K562 (cell line): Measurements from ENCODE around the gene IL1R1. TPM values are rescaled to one million over a fixed set of nuclear protein-coding genes. Genes with fewer than 3 reads are reported as not detected.

Experiments
- CREM ChIP-seq: IDR thresholded peaks from 2 replicates; pipeline ENCODE4 v1.6.1; 2014; ENCODE audit warnings: antibody characterized with exemption, low read depth
- LARP7 ChIP-seq: fragments of 450-650 bp; IDR thresholded peaks from 2 replicates; pipeline ENCODE4 v1.6.1; 2016
- MAFF ChIP-seq: IDR thresholded peaks from 2 replicates; pipeline ENCODE4 v1.6.1; 2012; ENCODE audit warnings: low read length, improper control_type of control experiment
- NFIX ChIP-seq: fragments of 250-450 bp; sonication (Bioruptor Pico); IDR thresholded peaks from 2 replicates; pipeline ENCODE4 v1.4.0; 2020; ENCODE audit warnings: low read depth, mild to moderate bottlenecking, moderate library complexity
- NR2C2 ChIP-seq, 2 experiments: fragments of 200-800 bp in 1 of 2; sonication (Bioruptor generic) in 1 of 2; sonication (generic) in 1 of 2; formaldehyde crosslinking in 1 of 2; IDR thresholded peaks; 2 replicates each; pipeline versions ENCODE4 v1.6.1 to v1.8.0; 2016 to 2022; ENCODE audit warnings: mild to moderate bottlenecking in 1 of 2, missing compliant biosample characterization in 1 of 2, missing genetic modification characterization in 1 of 2, missing genetic modification reagents in 1 of 2
- SMC3 ChIP-seq: conservative IDR thresholded peaks from 2 replicates; pipeline ENCODE4 v1.6.1; 2011; ENCODE audit warnings: low read depth, low read length, improper control_type of control experiment; ENCODE audit not compliant: insufficient read depth
- TCFL5 ChIP-seq: fragments of 250-450 bp; sonication (Bioruptor Pico); conservative IDR thresholded peaks from 2 replicates; pipeline ENCODE4 v1.6.1; 2021; ENCODE audit warnings: mild to moderate bottlenecking, moderate library complexity, matching md5 sums
- ZBTB7A ChIP-seq: IDR thresholded peaks from 2 replicates; pipeline ENCODE4 v1.6.1; 2011; ENCODE audit warnings: low read depth, mild to moderate bottlenecking, low read length, moderate library complexity, borderline replicate concordance; ENCODE audit not compliant: control insufficient read depth
- ZNF12 ChIP-seq: sonication (generic); formaldehyde crosslinking; IDR thresholded peaks from 2 replicates; pipeline ENCODE4 v1.4.0; 2020; ENCODE audit warnings: mild to moderate bottlenecking, missing genetic modification reagents
- ZNF124 ChIP-seq: sonication (generic); formaldehyde crosslinking; IDR thresholded peaks from 2 replicates; pipeline ENCODE4 v1.8.1; 2022; ENCODE audit warnings: missing genetic modification reagents
- ZNF184 ChIP-seq: sonication (generic); formaldehyde crosslinking; IDR thresholded peaks from 2 replicates; pipeline ENCODE4 v1.5.0; 2020; ENCODE audit warnings: missing genetic modification reagents
- ZNF212 ChIP-seq: fragments of 450-650 bp; formaldehyde crosslinking; IDR thresholded peaks from 2 replicates; pipeline ENCODE4 v1.4.0; 2020; ENCODE audit warnings: mild to moderate bottlenecking
- ZNF217 ChIP-seq: sonication (generic); formaldehyde crosslinking; IDR thresholded peaks from 2 replicates; pipeline ENCODE4 v1.8.0; 2022; ENCODE audit warnings: mild to moderate bottlenecking, missing genetic modification reagents
- ZNF507 ChIP-seq: conservative IDR thresholded peaks from 2 replicates; pipeline ENCODE4 v1.6.1; 2017; ENCODE audit warnings: missing genetic modification characterization, missing compliant biosample characterization
- ZNF57 ChIP-seq: fragments of 450-650 bp; formaldehyde crosslinking; IDR thresholded peaks from 2 replicates; pipeline ENCODE4 v1.4.0; 2020; ENCODE audit warnings: mild to moderate bottlenecking, moderate library complexity
- ZSCAN29 ChIP-seq: fragments of 450-650 bp; IDR thresholded peaks from 2 replicates; pipeline ENCODE4 v1.6.1; 2017
- polyA plus RNA-seq, 8 experiments: library from polyadenylated mRNA; depleted of rRNA in 4 of 8; stranded (reverse) in 5 of 8; unstranded in 3 of 8; fragments of >200 nt; fragmentation: Nextera tagmentation in 2 of 8; fragmentation: Illumina TruSeq in 1 of 8; extraction: Ambion mirVana in 2 of 8; extraction: Trizol in 1 of 8; gene quantifications; 2 replicates each; pipeline versions ENCODE4 v1.2.1 to v1.2.3, GENCODE V29; 2011 to 2014; ENCODE audit warnings: inconsistent platforms in 1 of 8, missing spikeins in 1 of 8
- total RNA-seq, 7 experiments: library from RNA; depleted of rRNA in 6 of 7; stranded (reverse); fragments of >200 nt in 6 of 7; fragmentation: Illumina TruSeq in 2 of 7; extraction: Trizol in 2 of 7; gene quantifications; 2 replicates each; pipeline versions ENCODE4 v1.2.1 to v1.2.3, GENCODE V29; 2011 to 2021; ENCODE audit warnings: low replicate concordance in 1 of 7
- TF ChIP-seq, protein P1 (sequence below): fragments of 250-450 bp; sonication (Bioruptor Pico); IDR thresholded peaks from 2 replicates; pipeline ENCODE4 v1.5.0; 2021
- TF ChIP-seq, protein P2 (sequence below), 2 experiments: fragments of 450-650 bp; conservative IDR thresholded peaks; 2 replicates each; pipeline ENCODE4 v1.6.1; 2017; ENCODE audit warnings: mild to moderate bottlenecking in 2 of 2, moderate library complexity in 2 of 2
- TF ChIP-seq, protein P3 (sequence below), 2 experiments: fragments of 450-650 bp; IDR thresholded peaks; 2 replicates each; pipeline ENCODE4 v1.6.1; 2018; ENCODE audit warnings: mild to moderate bottlenecking in 2 of 2, low read depth in 1 of 2; ENCODE audit not compliant: partially characterized antibody in 2 of 2
- TF ChIP-seq, protein P4 (sequence below), 3 experiments: IDR thresholded peaks in 2 of 3; conservative IDR thresholded peaks in 1 of 3; 2 replicates each; pipeline ENCODE4 v1.5.1; 2011 to 2012; ENCODE audit warnings: low read length in 3 of 3, mild to moderate bottlenecking in 3 of 3, control low read depth in 2 of 3, improper control_type of control experiment in 1 of 3, inconsistent platforms in 1 of 3, low read depth in 1 of 3, mixed read lengths in 1 of 3, moderate library complexity in 1 of 3; ENCODE audit not compliant: insufficient read depth in 2 of 3

Gene IL1R1
- total and polyA plus RNA-seq, 9 of the 15 experiments (the other 6 are each of a cell fraction or from before 2014, with no cell fraction given) = 0.81 to 3.9 (median 1.6) TPM

DNA sequence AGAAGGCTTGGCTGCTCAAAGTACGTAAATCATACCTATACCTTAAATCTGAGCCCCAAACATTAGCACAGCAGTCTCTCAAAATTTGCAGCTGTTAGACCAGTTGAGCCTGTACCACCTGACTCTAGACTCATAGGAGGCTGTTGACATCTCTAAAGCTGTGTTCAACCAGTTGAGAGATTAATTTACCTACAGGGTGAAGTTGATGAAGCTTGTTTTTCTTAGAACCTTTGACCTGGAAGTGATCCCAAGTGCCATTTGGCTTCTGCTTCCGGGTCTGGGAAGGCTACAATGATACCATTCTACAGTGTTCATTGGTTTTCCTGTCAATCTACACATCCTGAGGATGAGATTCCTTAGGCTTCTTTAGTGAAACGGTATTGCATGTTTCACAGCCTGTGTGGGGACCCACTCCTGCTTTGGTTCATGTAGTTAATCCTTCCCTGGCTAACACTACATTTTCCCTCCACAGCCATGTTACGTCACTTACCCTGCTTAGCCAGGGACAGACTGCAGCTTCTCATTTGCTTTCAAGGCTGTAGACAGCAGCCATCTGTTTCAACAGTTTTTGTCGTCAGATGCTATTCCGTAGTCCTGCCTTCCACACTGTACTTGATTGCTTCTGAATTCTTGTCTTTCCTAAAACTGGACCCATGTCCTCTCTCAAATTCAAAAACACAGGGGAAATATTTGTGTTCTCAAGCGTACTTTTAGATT is 39.5 kb downstream of the IL1R1 start (continued):
- TF ChIP-seq, protein P1, sequence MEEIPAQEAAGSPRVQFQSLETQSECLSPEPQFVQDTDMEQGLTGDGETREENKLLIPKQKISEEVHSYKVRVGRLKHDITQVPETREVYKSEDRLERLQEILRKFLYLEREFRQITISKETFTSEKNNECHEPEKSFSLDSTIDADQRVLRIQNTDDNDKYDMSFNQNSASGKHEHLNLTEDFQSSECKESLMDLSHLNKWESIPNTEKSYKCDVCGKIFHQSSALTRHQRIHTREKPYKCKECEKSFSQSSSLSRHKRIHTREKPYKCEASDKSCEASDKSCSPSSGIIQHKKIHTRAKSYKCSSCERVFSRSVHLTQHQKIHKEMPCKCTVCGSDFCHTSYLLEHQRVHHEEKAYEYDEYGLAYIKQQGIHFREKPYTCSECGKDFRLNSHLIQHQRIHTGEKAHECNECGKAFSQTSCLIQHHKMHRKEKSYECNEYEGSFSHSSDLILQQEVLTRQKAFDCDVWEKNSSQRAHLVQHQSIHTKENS = no peak
- TF ChIP-seq ZNF57 (CRISPR knock-in tag) (no peak), NR2C2 (CRISPR knock-in tag; IDR thresholded peaks at IDR 0.05) (peak; percentile 84; the same call in 1 of the 2 replicates), NR2C2 (tag; IDR thresholded peaks at IDR 0.05) (peak; percentile 94), ZNF217 (no peak), ZBTB7A (no peak), ZNF212 (CRISPR knock-in tag) (no peak), ZNF507 (tag) (no peak), TCFL5 (no peak), NFIX (CRISPR knock-in tag) (no peak), ZNF184 (CRISPR knock-in tag) (no peak), ZSCAN29 (no peak), CREM (no peak), ZNF12 (CRISPR knock-in tag) (no peak), LARP7 (no peak), ZNF124 (CRISPR knock-in tag) (no peak), MAFF (no peak), SMC3 (no peak)
- TF ChIP-seq, protein P2, sequence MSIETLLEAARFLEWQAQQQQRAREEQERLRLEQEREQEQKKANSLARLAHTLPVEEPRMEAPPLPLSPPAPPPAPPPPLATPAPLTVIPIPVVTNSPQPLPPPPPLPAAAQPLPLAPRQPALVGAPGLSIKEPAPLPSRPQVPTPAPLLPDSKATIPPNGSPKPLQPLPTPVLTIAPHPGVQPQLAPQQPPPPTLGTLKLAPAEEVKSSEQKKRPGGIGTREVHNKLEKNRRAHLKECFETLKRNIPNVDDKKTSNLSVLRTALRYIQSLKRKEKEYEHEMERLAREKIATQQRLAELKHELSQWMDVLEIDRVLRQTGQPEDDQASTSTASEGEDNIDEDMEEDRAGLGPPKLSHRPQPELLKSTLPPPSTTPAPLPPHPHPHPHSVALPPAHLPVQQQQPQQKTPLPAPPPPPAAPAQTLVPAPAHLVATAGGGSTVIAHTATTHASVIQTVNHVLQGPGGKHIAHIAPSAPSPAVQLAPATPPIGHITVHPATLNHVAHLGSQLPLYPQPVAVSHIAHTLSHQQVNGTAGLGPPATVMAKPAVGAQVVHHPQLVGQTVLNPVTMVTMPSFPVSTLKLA (conservative IDR thresholded peaks at IDR 0.05) = no peak
- TF ChIP-seq, protein P3, sequence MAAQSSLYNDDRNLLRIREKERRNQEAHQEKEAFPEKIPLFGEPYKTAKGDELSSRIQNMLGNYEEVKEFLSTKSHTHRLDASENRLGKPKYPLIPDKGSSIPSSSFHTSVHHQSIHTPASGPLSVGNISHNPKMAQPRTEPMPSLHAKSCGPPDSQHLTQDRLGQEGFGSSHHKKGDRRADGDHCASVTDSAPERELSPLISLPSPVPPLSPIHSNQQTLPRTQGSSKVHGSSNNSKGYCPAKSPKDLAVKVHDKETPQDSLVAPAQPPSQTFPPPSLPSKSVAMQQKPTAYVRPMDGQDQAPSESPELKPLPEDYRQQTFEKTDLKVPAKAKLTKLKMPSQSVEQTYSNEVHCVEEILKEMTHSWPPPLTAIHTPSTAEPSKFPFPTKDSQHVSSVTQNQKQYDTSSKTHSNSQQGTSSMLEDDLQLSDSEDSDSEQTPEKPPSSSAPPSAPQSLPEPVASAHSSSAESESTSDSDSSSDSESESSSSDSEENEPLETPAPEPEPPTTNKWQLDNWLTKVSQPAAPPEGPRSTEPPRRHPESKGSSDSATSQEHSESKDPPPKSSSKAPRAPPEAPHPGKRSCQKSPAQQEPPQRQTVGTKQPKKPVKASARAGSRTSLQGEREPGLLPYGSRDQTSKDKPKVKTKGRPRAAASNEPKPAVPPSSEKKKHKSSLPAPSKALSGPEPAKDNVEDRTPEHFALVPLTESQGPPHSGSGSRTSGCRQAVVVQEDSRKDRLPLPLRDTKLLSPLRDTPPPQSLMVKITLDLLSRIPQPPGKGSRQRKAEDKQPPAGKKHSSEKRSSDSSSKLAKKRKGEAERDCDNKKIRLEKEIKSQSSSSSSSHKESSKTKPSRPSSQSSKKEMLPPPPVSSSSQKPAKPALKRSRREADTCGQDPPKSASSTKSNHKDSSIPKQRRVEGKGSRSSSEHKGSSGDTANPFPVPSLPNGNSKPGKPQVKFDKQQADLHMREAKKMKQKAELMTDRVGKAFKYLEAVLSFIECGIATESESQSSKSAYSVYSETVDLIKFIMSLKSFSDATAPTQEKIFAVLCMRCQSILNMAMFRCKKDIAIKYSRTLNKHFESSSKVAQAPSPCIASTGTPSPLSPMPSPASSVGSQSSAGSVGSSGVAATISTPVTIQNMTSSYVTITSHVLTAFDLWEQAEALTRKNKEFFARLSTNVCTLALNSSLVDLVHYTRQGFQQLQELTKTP (IDR thresholded peaks at IDR 0.05; ENCODE audit: low read depth in 1 of 2, partially characterized antibody in 2 of 2) = no peak
- TF ChIP-seq, protein P4, sequence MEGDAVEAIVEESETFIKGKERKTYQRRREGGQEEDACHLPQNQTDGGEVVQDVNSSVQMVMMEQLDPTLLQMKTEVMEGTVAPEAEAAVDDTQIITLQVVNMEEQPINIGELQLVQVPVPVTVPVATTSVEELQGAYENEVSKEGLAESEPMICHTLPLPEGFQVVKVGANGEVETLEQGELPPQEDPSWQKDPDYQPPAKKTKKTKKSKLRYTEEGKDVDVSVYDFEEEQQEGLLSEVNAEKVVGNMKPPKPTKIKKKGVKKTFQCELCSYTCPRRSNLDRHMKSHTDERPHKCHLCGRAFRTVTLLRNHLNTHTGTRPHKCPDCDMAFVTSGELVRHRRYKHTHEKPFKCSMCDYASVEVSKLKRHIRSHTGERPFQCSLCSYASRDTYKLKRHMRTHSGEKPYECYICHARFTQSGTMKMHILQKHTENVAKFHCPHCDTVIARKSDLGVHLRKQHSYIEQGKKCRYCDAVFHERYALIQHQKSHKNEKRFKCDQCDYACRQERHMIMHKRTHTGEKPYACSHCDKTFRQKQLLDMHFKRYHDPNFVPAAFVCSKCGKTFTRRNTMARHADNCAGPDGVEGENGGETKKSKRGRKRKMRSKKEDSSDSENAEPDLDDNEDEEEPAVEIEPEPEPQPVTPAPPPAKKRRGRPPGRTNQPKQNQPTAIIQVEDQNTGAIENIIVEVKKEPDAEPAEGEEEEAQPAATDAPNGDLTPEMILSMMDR (IDR thresholded peaks at IDR 0.05 in 2 of 3, conservative IDR thresholded peaks at IDR 0.05 in 1 of 3; ENCODE audit: insufficient read depth in 2 of 3, low read depth in 1 of 3, low read length in 3 of 3) = no peak
